Cardiac fibroblast (primary cell): ENCODE measurements around the gene ANKHD1.
A peak's percentile ranks its signal among the peaks of the same experiment; 100 is the strongest.
"Not testable (repeated sequence)": the region's sequence is repeated elsewhere in the genome, so short reads cannot be mapped to it uniquely, and the experiment has no call there.

Experiments used
- DNase-seq, 2 donors: peaks; one replicate each; pipeline versions ENCODE4 v3.0.0 to v3.0.0-alpha.2; 2010; ENCODE audit warnings: low read depth in 2 of 2
- H3K4me3 ChIP-seq, 2 donors: replicated peaks in 1 of 2; 1 replicate in 1 of 2; 2 replicates in 1 of 2; pipeline ENCODE4 v1.5.1; 2011; ENCODE audit warnings: low read depth in 2 of 2, low read length in 2 of 2, mild to moderate bottlenecking in 2 of 2, moderate library complexity in 1 of 2
- TF ChIP-seq, protein P1 (sequence below): IDR thresholded peaks from one replicate; pipeline ENCODE4 v1.5.1; 2011; ENCODE audit warnings: low read depth, mild to moderate bottlenecking, low read length, inconsistent platforms

ANKHD1 gene

DNA sequence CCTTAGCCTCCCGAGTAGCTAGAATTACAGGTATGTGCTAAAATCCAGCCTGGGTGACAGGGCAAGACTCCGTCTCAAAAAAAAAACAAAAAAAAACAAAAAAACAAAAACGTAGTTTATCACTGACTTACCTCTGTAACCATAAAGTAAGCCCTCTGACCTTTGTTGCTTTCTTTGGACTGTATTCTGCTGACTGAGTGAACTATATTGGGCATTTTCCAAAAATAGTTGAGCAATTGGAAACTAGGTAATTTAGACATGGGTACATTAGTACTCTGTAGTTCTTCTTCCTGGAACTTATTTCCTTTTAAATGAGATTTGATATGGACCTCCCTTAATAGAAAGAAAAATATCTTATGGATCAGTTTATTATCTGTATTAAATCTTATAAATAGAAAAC is 66.6 kb downstream of the ANKHD1 start:
- TF ChIP-seq, protein P1, sequence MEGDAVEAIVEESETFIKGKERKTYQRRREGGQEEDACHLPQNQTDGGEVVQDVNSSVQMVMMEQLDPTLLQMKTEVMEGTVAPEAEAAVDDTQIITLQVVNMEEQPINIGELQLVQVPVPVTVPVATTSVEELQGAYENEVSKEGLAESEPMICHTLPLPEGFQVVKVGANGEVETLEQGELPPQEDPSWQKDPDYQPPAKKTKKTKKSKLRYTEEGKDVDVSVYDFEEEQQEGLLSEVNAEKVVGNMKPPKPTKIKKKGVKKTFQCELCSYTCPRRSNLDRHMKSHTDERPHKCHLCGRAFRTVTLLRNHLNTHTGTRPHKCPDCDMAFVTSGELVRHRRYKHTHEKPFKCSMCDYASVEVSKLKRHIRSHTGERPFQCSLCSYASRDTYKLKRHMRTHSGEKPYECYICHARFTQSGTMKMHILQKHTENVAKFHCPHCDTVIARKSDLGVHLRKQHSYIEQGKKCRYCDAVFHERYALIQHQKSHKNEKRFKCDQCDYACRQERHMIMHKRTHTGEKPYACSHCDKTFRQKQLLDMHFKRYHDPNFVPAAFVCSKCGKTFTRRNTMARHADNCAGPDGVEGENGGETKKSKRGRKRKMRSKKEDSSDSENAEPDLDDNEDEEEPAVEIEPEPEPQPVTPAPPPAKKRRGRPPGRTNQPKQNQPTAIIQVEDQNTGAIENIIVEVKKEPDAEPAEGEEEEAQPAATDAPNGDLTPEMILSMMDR, result no peak
- H3K4me3 ChIP-seq, result no peak overlapping the region
- DNase-seq, result peak; percentile 26 to 43

DNA sequence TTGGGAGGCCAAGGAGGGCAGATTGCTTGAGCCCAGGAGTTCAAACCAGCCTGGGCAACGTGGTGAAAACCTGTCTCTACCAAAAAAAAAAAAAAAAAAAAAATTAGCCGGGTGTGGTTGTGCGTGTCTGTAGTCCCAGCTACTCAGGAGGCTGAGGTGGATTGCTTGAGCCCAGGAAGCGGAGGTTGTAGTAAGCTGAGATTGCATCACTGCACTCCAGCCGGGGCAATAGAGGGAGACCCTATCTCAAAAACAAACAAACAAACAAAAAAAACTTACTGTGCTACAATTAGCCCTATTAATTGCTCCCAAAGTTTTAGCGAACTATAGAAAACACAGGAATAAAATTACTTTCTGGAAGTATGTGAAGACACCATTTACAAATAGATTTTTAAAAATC is 67.6 kb downstream of the ANKHD1 start:
- TF ChIP-seq, protein P1, result no peak
- DNase-seq, result no peak
- H3K4me3 ChIP-seq, result no peak overlapping the region

DNA sequence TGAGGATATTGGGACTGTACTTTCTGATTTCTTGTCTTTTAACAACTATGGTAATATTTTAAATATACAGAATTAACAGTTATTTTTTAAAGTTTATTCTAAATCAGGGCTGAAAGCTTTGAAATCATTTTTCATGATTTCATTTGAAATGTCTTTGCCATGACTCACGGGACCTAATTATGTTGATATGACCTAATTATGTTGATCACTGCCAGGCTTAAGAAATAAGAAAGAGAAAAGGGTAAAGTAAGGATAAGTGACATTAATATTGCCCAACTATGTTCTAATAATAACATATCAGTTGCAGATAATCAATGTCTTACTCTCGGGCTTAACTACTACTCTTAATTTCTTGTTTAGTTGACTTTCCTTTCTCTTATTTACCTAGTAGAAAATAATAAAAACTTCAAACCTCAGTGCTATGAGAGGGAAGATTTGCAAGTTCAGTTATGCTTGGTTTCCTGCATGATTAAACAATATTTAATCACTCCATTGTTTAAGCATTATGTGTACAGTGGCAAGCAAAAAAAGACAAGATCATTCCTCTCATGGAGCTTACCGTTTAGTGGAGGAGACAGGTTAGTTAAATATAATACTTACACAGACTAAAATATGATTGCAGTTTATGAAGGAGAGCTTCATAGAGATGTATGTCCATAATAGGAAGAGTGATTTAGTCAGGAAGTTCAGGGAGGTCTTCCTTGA is 78.8 kb downstream of the ANKHD1 start:
- peak; percentile 6 to 33 for DNase-seq
- TF ChIP-seq, protein P1, result no peak
- no peak overlapping the region for H3K4me3 ChIP-seq

DNA sequence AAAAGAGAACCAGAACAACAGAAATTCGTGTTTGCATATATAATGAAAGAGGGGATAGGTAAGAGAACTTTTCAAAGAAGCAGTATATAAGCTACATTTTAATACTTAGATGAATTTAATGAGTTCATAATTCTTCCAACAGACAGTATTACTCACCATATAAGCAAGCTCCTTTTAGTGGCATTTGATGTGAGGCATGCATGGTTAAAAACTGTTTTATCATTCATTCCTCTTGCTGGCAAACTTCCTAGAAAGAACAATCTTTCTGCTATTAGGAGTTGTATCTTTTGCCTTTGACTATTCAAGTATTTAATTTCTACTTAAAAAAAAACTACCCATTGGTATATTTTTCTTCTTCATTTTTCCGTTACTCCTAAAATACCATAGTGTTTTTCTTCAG is 80.1 kb downstream of the ANKHD1 start:
- peak; percentile 49 to 74 for DNase-seq
- no peak overlapping the region for H3K4me3 ChIP-seq
- TF ChIP-seq, protein P1, result no peak

DNA sequence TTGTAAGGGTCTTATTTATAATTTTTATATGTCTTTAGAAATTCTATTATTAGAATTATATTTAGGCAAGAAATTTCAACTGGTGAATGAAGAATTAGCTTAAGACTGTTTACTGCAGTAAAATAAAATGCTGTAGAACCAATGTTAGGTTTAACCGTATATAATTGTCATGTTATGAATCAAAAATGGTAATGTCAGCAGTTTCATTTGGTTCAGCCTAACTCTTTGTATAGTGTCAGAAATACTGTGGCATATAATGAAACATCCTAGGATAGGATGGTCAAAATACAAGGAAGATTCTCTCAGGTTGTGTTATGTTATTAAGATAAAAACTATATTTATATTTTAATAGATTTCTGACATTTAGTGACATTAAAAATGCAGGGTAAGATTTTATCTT is 81.4 kb downstream of the ANKHD1 start:
- no peak for DNase-seq
- H3K4me3 ChIP-seq, result no peak overlapping the region
- TF ChIP-seq, protein P1, result no peak

DNA sequence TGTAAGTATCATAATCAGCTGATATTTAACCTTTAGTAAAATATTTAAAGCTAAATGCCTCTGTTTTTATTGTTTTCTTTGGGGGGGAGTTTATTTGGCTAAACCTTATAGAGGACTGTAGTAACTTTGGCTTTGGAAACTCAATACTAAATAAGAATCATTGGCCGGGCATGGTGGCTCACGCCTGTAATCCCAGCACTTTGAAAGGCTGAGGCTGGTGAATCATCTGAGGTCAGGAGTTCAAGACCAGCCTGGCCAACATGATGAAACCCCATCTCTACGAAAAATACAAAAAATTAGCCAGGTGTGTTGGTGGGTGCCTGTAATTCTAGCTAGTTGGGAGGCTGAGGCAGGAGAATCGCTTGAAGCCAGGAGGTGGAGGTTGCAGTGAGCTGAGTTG is 86.5 kb downstream of the ANKHD1 start:
- DNase-seq, result peak in 1 of 2 donors; percentile 30
- H3K4me3 ChIP-seq, result not testable (repeated sequence)

DNA sequence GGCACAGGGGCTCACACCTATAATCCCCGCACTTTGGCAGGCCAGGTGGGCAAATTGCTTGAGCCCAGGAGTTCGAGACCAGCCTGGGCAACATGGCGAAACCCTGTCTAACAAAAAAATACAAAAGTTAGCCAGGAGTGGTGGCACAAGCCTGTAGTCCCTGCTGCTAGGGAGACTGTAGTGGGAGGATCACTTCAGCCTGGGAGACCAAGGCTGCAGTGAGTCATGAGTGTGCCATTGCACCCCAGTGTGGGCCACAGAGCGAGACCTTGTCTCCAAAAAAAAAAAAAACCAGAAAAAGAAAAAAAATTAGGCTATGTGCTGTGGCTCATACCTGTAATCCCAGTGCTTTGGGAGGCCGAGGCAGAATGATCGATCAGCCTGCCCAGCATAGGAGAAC is 87.3 kb downstream of the ANKHD1 start:
- H3K4me3 ChIP-seq, result no peak overlapping the region
- TF ChIP-seq, protein P1, result no peak
- no peak for DNase-seq
